OCI-LY3 (cell line): ENCODE measurements around the gene IL1B.

ENCODE experiments used
- EZH2phosphoT487 ChIP-seq: fragments of 200-600 bp; shearing (Covaris generic); IDR thresholded peaks from 2 replicates; pipeline ENCODE4 v1.6.1; 2018; ENCODE audit warnings: antibody characterized with exemption, mixed run types, low read depth
- TF ChIP-seq, protein P1 (sequence below): fragments of 200-600, 300-600 bp; sonication (generic); IDR thresholded peaks from 2 replicates; pipeline ENCODE4 v1.5.1; 2014; ENCODE audit warnings: antibody characterized with exemption, low read length, low read depth

DNA sequence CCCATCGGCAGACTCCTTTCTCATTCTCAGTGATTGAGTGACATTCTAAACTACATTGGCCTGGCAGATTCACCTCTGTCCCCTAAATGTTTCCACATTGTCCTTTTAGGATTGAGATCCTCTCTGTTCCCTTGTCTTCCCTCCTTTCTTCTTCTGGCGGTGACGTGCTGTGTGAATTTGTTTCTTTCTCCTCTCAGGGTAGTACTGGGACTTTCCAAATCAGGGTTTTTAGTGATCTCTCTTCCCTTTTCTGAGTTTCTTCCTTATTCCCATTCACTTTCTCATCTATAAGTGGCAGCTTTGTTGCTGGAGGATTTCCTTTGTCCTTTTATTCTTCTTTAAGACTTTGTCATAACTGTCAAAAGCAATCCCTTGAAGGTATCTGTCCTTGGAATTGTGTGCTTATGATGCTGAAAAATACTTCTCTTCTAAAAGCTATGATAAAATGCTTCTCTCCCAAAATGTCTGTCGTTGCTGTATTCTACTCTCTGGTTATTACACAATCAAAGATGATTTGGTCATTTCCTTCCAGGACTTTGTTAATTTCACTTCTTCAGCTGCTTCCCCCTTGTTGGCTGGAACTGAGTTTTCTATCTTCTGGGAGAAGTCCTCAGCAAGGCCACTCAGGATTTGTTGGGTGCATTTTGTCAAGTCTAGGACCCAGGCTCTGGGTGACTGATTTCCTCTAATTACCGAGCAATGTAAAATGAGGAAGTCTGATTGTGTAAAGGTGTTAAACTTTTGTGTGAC, 4.9 kb upstream of the IL1B start:
- TF ChIP-seq, protein P1, sequence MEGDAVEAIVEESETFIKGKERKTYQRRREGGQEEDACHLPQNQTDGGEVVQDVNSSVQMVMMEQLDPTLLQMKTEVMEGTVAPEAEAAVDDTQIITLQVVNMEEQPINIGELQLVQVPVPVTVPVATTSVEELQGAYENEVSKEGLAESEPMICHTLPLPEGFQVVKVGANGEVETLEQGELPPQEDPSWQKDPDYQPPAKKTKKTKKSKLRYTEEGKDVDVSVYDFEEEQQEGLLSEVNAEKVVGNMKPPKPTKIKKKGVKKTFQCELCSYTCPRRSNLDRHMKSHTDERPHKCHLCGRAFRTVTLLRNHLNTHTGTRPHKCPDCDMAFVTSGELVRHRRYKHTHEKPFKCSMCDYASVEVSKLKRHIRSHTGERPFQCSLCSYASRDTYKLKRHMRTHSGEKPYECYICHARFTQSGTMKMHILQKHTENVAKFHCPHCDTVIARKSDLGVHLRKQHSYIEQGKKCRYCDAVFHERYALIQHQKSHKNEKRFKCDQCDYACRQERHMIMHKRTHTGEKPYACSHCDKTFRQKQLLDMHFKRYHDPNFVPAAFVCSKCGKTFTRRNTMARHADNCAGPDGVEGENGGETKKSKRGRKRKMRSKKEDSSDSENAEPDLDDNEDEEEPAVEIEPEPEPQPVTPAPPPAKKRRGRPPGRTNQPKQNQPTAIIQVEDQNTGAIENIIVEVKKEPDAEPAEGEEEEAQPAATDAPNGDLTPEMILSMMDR = no peak
- no peak for TF ChIP-seq EZH2phosphoT487
